Measurements from ENCODE around the gene DNAJB6.

- TF ChIP-seq CTCF (IDR thresholded peaks at IDR 0.05) (no peak), POLR2A (IDR thresholded peaks at IDR 0.05) (no peak)
Observed at GRCh38 chr7:157409753-157410727, 73.2 kb downstream of the DNAJB6 start.
